SKM-1 treated with dmso at 0.1 percent for 144 hours (cell line): ENCODE results near the gene POLR3E.

Source experiments
- DNase-seq: peaks from one replicate; lab custom pipeline; 2025; ENCODE audit not compliant: unreplicated experiment; lab: John Stamatoyannopoulos, UW

The POLR3E gene

DNA sequence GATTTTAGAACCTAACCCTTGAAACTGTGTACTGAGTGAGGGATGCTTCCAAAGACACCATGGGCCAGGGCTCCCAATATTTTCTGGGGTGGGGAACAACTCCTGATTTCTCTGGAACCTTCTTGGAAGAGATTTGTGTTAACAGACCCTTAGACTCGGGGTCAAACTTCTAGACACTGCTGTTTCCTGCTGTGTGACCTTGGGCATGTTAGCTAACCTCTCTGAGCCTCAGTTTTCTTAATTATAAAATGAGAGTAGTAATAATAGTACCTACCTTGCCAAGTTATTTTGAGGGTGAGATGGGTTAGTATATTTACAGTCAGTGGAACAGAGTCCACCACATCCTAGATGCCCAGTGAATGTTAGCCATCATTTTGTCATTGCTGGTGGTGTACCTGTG lies 18.8 kb downstream of the POLR3E start:
- no peak for DNase-seq

DNA sequence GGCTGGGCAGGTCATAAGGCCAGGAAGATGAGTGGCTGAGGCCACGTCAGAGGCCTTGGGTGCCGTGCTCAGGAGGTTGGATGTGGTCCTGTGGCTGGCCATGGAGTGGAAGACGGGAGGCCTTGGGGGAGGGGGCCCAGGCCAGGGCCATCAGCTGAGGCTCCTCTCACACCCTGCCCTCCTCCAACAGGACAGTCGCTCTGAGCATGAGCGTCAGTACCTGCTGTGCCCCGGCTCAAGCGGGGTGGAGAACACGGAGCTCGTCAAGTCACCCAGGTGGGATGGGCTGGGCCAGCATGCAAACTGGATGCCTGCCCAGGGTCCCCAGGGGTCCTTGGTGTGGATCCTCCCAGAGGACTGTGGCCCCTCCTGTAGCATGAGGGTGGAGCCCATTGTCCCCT lies 19.2 kb downstream of the POLR3E start:
- DNase-seq, result no peak

GRCh38 chr16:22317001-22317530 lies 19.9 kb downstream of the POLR3E start:
- DNase-seq, result no peak

DNA sequence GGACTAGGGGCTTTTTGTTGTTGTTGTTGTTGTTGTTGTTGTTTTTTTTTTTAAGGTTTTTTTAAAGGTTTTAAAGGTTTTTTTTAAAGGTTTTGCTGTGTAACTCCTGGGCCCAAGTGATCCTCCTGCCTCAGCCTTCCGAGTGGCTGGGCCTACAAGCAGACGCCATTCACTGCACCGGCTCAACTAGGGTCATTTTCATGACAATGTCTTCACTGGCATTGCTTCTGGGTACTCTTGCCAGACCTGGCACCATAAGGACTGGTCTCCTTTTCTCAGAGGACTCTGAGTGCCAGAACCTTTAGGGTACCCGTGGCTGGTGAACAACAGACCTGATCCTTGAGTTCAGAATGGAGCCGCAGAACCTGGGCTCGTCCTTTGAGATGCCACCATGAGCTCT lies 20.4 kb downstream of the POLR3E start:
- DNase-seq, result no peak

- peak; percentile 9 for DNase-seq
These were observed 21.6 kb downstream of the POLR3E start for GRCh38 chr16:22318690-22319358.

DNA sequence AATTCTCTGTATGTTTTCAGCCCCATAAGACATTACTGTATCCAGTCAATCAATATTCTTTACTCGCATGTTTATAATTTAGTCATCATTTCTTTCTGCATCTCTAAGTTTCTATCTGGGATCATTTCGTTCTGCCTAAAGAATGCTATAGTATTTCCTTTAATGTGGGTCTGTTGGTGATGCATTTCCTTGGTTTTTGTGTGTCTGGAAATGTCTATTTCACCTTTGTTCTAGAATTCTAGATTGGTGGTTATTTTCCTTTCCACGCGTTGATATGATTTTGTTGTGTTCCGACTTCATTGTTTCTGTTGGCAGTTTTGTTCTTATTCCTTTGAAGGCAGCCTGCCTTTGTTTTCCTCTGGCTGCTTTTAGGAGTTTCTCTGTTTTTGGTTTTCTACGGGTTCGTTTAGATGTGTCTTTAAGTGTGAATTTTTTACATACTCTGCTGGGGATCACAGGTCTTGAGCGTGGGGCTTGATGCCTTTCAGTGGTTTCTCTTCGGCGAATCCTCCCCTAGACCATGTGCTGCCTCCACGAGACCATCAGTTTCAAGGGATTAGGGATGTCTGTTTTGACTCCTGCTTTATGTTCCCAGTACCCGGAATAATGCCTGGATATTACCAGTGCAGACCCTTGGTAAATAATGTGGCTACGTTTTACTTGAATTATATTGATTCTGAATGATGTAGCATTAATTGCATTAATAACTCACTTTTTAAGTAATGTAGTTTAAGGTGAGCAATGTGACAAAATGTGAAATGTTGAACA lies 23.5 kb downstream of the POLR3E start:
- no peak for DNase-seq

GRCh38 chr16:22321340-22322001 lies 24.3 kb downstream of the POLR3E start:
- peak; percentile 42 for DNase-seq

GRCh38 chr16:22322021-22322471 lies 24.8 kb downstream of the POLR3E start:
- no peak for DNase-seq

DNA sequence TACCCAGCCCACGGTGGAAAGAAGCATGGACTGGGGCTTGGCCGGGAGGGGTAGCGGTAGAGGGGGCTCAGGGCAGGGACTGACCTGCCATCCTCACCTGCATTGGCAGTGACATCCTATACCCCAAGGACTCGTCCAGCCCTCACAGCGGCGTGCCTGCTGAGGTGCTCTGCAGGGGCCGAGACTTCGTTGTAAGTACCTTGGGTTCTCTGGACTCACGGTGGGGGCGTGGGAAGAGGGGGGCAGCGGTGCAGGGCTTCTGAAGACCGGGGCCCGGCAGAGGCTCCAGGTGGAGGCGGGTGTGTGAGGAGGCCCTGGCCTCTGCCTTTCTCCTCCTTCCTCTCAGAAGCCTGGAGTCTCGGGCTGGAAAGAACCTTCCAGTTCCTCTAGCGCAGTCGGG lies 25.5 kb downstream of the POLR3E start:
- no peak for DNase-seq

DNA sequence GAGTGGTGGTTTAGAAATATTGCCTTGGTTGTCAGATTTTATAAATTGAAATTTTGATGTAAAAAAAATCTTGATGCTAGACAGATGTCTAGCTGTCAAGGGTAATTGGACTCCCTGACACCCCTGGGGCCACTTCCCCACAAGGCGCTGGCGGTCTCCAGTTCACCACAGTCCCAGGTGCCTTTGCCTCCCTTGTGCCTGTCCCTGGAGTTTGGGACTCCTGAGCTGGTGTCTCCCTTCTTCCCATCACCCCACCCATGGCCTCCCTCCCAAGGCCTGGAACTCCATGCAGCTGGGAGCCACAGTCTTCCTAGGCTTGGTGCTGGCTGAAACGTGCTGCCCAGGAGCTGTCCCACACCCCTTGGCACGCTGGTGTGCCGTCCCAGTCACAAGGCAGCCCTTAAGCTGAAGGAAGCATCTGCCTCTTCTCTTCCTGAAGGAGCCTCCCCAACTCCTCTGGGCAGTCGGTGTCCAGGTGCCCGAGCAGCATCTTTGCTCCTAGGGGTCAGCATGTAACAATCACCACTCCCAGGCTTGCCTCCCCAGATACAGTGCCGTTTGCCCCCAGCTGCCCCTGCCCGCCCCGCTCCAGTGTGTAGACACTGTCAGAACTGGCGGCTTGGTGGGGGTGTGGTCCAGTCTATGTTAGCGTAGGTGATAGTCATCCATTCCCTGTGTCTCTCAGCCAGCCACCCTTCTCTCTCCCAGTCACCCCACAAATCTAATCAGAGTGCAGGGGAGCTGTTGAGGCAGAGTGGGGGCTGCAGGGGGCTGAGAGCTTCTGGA lies 26.2 kb downstream of the POLR3E start:
- DNase-seq, result no peak

DNA sequence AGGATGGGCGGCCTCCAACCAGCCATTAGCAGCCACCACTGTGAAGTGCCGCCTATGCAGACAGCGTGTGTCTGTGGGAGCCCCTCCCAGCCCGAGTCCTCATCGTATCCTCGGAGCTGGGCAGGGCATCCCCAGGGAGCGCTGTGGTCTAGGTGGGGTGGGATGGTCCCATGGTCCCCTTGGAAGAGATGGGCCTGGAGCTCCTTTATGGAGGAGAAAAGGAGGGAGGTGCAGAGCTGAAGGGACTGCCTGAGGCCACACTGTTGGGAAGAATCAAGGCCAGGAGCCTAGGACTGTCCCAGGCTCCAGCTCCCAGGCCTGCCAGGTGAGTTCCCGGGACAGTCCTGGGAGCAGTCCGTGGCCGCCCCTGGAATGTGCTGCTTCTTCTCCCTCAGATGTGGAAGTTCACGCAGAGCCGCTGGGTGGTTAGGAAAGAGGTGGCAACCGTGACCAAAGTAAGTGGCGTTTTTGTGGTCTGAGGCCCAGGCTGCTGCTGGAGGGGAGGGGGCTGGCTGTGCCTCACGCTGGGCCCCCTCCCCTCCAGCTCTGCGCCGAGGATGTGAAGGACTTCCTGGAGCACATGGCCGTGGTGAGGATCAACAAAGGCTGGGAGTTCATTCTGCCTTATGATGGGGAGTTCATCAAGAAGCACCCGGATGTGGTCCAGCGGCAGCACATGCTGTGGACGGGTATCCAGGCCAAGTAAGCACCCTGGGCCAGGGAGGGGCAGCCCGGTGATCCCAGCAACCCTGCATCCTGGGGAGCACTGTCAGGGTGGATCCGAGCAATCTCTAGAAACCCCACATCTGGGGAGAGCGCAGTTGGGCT lies 27.0 kb downstream of the POLR3E start:
- no peak for DNase-seq

DNA sequence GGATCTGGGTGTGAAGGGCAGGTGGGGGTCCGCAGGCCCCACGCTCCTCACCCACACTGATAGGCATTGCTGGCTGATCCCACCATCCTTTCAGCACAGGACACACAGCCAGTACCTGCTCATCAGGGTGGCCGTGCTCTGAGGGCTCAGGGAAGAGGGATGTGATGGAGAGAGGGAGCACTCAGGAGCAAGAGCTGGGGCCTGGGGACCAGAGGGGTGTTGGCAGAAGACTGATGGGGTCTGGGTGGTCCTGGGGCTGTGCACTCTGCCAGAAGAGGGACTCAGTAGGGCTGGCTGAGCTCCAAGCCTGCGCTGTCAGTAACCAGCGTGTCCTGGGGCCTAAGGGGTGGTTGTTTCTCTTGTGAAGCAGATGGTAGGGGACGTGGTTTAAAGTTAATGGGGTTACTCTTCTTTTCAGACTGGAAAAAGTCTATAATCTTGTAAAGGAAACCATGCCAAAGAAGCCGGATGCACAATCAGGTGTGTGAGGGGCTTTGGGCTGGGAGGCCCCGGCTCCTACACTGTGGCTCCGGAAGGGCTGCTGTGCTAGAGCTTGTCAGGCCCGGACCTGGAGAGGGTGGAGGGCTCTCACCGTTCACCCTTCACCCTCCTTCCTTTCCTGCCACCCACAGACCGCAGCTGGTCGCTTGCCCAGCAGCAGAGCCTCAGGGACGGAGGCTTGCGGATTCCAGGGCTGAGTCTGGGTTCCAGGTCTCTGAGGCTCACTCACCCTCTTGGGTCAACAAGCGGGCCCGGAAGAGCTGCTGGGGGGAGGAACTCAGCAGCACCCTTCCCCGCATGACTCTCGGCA lies 27.8 kb downstream of the POLR3E start:
- DNase-seq, result no peak

- DNase-seq, result no peak
These were observed 28.6 kb downstream of the POLR3E start for GRCh38 chr16:22325598-22326368.

GRCh38 chr16:22326369-22326652 lies 29.1 kb downstream of the POLR3E start:
- DNase-seq, result no peak

DNA sequence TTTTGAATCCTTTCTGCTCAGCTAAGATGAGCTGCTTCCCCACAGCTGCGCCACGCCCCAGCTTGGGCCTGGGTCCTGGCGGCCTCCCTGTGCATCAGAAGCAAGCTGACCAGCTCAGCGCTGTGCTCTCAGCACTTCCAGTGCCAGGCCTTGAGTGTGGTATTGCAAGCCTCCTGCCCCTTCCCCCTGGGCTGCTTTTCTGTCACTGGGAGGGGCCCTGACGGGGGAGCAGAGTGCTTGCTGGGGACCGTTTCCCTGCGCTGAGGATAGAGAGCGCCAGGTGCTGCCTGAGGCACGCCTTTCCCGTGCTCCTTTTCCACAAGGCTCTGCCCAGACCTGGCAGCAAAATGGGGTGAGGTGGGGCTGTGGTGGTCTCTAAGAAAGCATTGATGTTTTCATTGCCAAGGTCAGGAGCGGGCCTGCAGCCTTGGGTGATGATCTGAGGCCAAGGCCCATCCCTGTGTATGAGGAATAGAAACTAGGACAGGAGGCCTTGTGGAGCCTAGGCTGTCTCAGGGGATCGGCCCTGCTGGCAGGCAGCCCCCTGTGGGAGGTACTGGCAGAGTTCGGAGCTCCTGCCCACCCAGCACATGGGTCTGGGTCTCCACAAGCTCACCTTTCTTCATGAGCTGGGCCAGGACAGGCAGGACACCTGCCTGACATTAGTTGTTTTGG lies 29.7 kb downstream of the POLR3E start:
- DNase-seq, result no peak

GRCh38 chr16:22327446-22327775 lies 30.2 kb downstream of the POLR3E start:
- no peak for DNase-seq

DNA sequence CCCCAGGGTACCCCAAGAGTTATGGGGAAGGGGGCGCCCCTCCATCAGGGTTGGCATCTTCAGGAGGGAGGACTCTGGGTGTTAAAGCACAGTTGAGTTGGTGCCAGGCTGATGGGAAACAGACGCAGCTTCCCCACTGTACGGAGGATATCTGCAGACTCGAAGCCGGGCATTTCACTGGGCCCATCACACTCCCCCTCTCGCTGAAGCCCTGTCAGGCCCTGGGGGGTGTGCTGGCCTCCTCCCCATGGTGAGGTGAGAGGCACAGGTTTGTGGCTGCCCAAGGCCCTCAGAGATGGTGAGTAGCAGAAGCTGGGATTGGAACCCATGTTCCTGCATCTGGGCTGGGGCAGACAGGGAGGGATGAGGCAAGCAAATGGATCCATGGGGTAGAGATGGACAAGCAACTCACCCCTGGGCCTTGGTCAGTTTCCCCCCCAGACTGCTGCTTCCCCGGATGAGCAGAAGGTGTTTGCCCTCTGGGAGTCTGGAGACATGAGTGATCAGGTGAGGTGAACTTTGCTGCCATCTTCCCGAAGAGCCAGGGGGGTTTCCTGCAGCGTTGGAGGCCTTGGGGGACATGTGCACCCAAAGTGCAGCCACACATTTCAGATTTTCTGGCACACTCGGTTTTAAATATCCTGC lies 31.0 kb downstream of the POLR3E start:
- DNase-seq, result no peak

DNA sequence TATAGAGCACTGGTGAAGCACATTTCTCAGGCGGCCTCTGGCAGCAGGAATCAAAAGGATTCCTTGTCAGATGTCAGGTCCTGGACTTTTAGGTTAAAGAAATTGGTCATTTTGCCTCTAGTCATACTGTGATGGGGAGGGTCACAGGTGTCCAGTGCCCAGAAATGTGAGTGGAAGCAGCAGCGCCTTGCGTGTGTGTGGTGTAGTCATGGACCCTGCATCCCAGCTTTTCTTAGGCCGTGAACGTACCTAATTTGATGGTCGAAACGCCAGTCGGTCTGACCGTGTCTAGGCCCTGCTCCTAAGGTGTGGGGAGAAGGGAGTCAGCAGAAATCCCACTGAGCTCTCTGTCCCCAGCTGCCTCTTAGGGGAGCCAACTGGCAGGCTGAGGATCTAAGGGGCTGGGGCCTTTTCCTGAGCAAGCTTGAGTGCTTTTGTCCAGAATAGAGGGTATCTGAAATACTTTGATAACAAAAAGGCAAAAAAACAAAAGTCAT lies 32.0 kb downstream of the POLR3E start:
- no peak for DNase-seq
